GM21717 (cell line): ENCODE results near the gene RABGAP1.

ENCODE experiments used
- ATAC-seq: cut with Tn5 transposase; IDR thresholded peaks from one replicate; pipeline ENCODE4 v1.9.1; 2021; ENCODE audit warnings: mild to moderate bottlenecking, moderate library complexity; ENCODE audit not compliant: unreplicated experiment

RABGAP1 gene

DNA sequence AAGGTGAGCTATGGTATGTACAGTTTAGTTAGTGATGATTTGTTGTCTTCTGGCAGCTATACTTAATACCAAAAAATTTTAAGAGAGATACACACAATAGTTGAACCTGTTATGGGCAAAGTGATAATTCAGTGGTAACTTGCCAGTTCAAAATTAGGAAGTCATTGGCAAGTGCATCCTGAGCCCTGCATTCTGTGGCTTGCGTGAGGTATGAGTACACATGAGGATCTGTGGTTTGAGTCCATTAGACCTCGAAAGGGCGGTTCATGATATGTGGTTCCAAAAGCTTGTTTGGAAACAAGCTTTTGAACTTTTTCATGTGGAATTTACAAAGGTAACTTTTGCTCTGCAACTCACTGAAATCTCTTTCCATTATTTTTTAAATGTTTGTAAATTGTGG is 139.6 kb downstream of the RABGAP1 start:
- ATAC-seq: no peak

DNA sequence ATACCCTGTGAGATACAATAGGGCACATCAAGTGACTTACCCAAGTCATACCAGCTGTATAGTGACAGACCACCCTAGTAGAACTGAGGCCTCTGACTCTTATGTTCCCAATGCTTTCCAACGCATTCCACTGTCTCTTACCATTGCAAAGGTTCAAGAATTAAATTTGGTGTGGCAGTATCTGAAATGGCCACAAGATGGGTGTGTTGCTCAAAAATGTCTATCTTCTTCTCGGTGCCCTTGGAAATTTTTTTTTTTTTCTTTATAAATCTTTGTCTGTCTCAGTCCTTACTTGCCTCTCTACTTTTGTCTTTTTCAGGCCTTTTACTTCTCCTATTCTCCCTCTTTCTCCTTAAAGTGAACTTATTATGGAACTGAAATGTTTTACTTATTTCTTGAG is 141.0 kb downstream of the RABGAP1 start:
- no peak for ATAC-seq

GRCh38 chr9:123083680-123084079 is 142.9 kb downstream of the RABGAP1 start:
- ATAC-seq: no peak

- no peak for ATAC-seq
Measured at GRCh38 chr9:123084256-123084655, 143.4 kb downstream of the RABGAP1 start.

DNA sequence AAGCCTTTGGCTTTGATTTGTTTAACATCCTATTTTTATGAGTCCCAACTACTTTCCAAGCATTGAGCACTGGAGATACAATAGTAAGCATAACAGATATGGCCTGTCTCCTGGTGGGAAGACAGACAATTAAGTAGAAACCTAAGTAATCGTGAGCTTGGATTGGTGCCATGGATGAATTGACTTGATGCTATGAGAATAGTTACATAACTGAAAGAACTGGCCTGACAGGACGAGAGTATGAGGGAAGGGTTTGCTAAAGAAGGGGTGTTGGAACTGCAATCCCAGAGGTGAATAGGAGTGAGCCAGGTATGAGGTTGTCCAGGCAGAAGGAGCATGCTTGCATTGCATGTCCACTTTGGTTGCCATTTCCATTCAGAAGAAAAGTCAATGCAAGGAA is 145.1 kb downstream of the RABGAP1 start:
- no peak for ATAC-seq

GRCh38 chr9:123087359-123087888 is 146.6 kb downstream of the RABGAP1 start:
- ATAC-seq: no peak

DNA sequence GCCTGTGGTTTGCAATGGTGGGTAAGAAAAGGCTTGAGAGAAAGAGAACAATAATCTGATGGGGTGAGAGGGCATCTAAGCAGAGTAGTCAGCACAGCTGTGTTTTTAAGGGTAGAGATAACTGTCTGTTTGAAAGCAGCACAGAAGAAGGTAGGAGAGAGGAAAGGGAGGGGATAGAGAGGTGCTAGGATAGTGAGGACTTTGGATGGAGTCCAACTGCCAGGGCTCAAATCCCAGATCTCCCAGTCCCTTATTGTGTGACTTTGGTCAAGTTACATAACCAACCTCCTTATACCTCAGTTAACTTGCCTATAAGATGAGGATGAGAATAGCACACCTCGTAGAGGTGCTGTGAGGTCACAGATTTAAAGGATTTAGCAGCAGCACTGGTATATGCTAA is 148.2 kb downstream of the RABGAP1 start:
- no peak for ATAC-seq

- ATAC-seq: no peak
Measured at GRCh38 chr9:123089790-123090189, 149.0 kb downstream of the RABGAP1 start.

DNA sequence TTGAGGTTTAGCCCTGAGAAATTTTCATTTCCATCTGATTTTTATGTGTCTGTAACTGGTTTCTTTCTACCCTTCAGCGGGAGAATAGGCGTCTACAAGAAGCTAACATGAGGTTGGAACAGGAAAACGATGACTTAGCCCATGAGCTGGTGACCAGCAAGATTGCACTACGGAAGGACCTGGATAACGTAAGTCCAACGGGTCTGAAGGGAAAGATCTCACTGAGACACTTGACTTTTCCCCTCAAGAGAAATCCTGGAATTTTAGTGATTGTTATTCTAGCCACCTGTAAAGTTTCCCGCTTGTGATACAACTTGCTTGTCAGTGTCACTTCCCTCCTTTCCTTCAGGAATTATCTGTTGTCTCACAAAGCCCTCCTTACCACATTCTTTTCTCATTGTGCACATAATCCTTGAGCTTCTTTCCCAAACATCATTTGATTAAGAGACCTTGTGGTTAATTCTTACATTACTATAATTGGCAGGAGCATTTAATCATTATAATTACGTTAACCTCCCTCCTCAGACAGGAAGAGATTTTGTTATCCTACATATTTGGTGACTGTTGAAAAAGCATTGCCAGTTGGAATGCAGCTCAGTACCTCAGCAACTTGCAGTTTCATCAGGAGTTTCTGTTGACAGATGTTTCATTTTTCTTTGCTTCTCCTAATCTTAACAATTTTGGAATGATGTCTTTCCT is 149.5 kb downstream of the RABGAP1 start:
- no peak for ATAC-seq

GRCh38 chr9:123090956-123091355 is 150.1 kb downstream of the RABGAP1 start:
- no peak for ATAC-seq

DNA sequence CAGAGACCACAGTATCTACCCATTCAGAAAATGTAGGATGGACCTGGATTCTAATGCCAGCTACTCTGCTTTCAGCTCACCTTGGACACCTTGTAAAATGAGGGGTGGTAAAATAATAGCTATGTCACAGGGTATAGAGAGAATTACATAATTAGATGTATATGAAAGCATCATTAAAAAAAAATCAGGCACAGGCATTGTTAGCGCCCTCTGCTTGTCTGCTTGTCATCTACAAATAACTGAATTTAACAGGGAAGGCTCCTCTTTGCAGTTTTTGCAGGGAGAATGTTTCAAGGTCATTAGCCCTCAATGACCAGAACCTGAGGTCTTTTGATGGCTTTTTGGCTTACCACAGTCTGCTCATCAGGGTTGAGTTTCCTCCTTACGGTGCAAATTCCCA is 150.6 kb downstream of the RABGAP1 start:
- ATAC-seq: no peak

- ATAC-seq: no peak
Measured at GRCh38 chr9:123093141-123093540, 152.3 kb downstream of the RABGAP1 start.

DNA sequence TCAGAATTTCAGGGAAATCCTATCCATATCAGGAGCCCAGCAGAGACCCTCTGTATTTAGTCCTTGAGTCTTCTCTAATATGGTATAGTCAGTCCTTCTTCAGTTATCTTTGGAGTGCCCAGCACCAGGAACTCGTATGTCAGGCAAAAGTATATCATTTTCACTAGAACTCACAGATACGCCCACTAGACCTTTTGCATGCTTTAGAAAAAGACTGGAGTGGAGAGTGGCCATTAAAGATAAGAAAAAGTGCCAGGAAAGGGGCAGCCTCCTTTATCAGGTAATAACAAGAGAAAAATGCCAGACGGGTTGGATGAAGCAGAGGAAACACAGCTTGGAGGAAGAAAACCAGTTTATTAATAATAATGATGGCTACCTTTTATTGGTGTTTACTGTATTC is 156.2 kb downstream of the RABGAP1 start:
- no peak for ATAC-seq

GRCh38 chr9:123097430-123098095 is 156.7 kb downstream of the RABGAP1 start:
- no peak for ATAC-seq

DNA sequence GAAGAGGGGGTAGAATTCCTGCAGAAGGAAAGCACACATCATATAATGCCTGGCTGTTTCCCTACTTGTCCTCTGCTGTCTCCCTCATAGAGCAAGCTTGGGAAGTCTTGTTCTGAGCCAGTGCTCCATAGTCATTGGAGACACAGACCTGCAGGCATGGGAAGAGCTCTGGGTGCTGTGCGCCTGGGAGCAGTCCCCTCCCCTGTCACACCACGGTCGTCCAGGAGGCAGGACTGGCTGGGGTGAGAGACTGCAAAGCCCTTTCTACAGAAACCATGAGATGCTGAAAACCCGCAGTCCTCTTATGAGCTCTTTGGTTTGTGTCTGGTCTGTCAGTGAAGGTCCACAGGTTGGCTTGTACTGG is 157.3 kb downstream of the RABGAP1 start:
- no peak for ATAC-seq

DNA sequence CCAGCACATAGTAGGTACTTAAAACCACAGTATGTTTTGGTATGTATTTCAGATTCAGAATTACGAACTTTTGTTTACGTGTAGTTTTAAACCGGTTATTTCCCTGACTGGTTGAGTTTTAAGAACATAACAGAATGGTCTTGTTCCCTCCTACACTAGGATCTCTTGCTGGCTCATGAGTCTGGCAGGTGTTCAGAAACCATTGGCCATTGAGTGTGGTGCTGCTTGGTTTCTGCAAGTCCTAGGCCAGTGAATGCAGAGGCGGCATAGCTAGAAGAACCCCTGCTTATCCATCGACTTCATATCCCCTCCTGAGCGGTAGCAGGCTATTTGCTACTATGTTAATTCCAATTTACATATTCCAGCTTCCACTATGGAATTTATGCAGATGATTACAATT is 158.2 kb downstream of the RABGAP1 start:
- ATAC-seq: no peak

GRCh38 chr9:123099548-123099947 is 158.7 kb downstream of the RABGAP1 start:
- ATAC-seq: no peak

DNA sequence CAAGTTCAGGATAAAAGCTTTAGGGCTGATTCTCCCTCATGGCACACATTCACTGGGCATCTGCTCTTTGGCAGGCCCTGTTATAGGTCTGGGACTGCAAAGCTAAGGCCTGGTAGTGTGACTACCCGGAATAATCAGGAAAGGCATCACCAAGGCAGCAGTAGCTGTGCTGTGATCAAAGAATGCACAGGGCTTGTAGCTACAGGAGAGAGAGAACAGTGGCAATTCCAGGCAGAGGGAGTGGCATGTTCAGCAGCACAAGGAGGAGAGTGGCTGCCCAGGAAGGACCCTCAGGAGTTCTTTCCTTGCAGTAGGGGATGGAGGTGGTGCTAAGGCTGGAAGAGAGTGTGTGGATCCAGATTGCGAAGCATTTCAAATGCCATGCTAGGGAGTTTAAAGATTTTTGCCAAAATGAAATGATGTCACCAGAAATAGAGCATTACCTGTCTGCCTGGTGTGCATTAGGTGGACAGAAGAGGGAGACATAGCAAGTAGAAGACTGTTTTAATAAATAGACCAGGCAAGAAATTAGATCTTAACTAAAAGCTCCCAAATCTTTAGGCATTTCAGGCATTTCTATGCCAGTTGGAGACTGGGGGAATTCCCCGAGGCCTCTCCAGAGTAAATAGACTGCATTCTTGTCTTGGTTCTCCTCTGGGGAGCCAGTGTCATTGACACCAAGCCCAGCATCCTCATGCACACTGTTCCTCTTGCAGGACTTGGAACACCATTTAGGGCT is 161.7 kb downstream of the RABGAP1 start:
- no peak for ATAC-seq

- ATAC-seq: no peak
Measured at GRCh38 chr9:123104807-123105206, 164.0 kb downstream of the RABGAP1 start.

GRCh38 chr9:123105490-123105889 is 164.7 kb downstream of the RABGAP1 start:
- no peak for ATAC-seq

GRCh38 chr9:123107639-123108285 is 166.9 kb downstream of the RABGAP1 start:
- ATAC-seq: no peak
